Trophoblast cell (in vitro differentiated cells and primary cell): ENCODE data around the gene NUDT2. TPM values are rescaled to one million over a fixed set of nuclear protein-coding genes. Genes with fewer than 3 reads are reported as not detected.

Experiments
- DNase-seq, 2 donors: peaks; one replicate each; pipeline ENCODE4 v3.0.0-alpha.2; 2016
- H2AFZ ChIP-seq: 2 replicates; pipeline ENCODE4 v1.6.1; 2013; ENCODE audit warnings: low read length, moderate library complexity, mild to moderate bottlenecking; ENCODE audit not compliant: insufficient read depth, poor library complexity
- H2AK5ac ChIP-seq: 2 replicates; pipeline ENCODE4 v1.6.1; 2013; ENCODE audit warnings: mild to moderate bottlenecking, low read length
- H2BK120ac ChIP-seq: 2 replicates; pipeline ENCODE4 v1.6.1; 2013; ENCODE audit warnings: low read length, mild to moderate bottlenecking, moderate library complexity; ENCODE audit not compliant: insufficient read depth, poor library complexity
- H2BK12ac ChIP-seq: 2 replicates; pipeline ENCODE4 v1.6.1; 2013; ENCODE audit warnings: mild to moderate bottlenecking, low read length, moderate library complexity
- H2BK5ac ChIP-seq: 2 replicates; pipeline ENCODE4 v1.6.1; 2013; ENCODE audit warnings: low read length, low read depth, moderate library complexity, mild to moderate bottlenecking; ENCODE audit not compliant: poor library complexity
- H3K14ac ChIP-seq: 2 replicates; pipeline ENCODE4 v1.6.1; 2013; ENCODE audit warnings: mild to moderate bottlenecking, low read length
- H3K18ac ChIP-seq: 2 replicates; pipeline ENCODE4 v1.6.1; 2013; ENCODE audit warnings: mild to moderate bottlenecking, low read length
- H3K23ac ChIP-seq: 2 replicates; pipeline ENCODE4 v1.6.1; 2013; ENCODE audit warnings: low read length
- H3K27ac ChIP-seq: 2 replicates; pipeline ENCODE4 v1.5.1; 2013; ENCODE audit warnings: low read depth, mild to moderate bottlenecking, inconsistent platforms, low read length, moderate library complexity
- H3K27me3 ChIP-seq: 2 replicates; pipeline ENCODE4 v1.6.1; 2013; ENCODE audit warnings: inconsistent platforms, mild to moderate bottlenecking, low read length, moderate library complexity; ENCODE audit not compliant: insufficient read depth
- H3K36me3 ChIP-seq, 2 experiments: 1 replicate in 1 of 2; 2 replicates in 1 of 2; pipeline ENCODE4 v1.6.1; 2013; ENCODE audit warnings: low read length in 2 of 2, mild to moderate bottlenecking in 2 of 2, moderate library complexity in 1 of 2; ENCODE audit not compliant: insufficient read depth in 2 of 2, control insufficient read depth in 1 of 2
- H3K4ac ChIP-seq: 2 replicates; pipeline ENCODE4 v1.6.1; 2013; ENCODE audit warnings: low read depth, mild to moderate bottlenecking, low read length, moderate library complexity
- H3K4me1 ChIP-seq, 2 experiments: 1 replicate in 1 of 2; 2 replicates in 1 of 2; pipeline ENCODE4 v1.6.1; 2013; ENCODE audit warnings: low read length in 2 of 2, mild to moderate bottlenecking in 2 of 2, moderate library complexity in 1 of 2; ENCODE audit not compliant: insufficient read depth in 2 of 2, control insufficient read depth in 1 of 2
- H3K4me2 ChIP-seq: 2 replicates; pipeline ENCODE4 v1.6.1; 2013; ENCODE audit warnings: inconsistent platforms, mild to moderate bottlenecking, low read length, moderate library complexity
- H3K4me3 ChIP-seq: 2 replicates; pipeline ENCODE4 v1.5.1; 2013; ENCODE audit warnings: mild to moderate bottlenecking, low read depth, low read length, inconsistent platforms
- H3K79me1 ChIP-seq: one replicate; pipeline ENCODE4 v1.6.1; 2013; ENCODE audit warnings: low read length
- H3K79me2 ChIP-seq: 2 replicates; pipeline ENCODE4 v1.6.1; 2013; ENCODE audit warnings: low read length, mild to moderate bottlenecking; ENCODE audit not compliant: control insufficient read depth, insufficient read depth, poor library complexity
- H3K9ac ChIP-seq: 2 replicates; pipeline ENCODE4 v1.6.1; 2013; ENCODE audit warnings: mild to moderate bottlenecking, low read length
- H3K9me3 ChIP-seq: 2 replicates; pipeline ENCODE4 v1.6.1; 2013; ENCODE audit warnings: low read depth, mild to moderate bottlenecking, control low read depth, inconsistent platforms, low read length; ENCODE audit not compliant: insufficient read depth
- H4K12ac ChIP-seq: 2 replicates; pipeline ENCODE4 v1.6.1; 2013; ENCODE audit warnings: low read depth, mild to moderate bottlenecking, low read length, moderate library complexity
- H4K8ac ChIP-seq: 2 replicates; pipeline ENCODE4 v1.6.1; 2013; ENCODE audit warnings: low read depth, mild to moderate bottlenecking, low read length, moderate library complexity
- H4K91ac ChIP-seq: one replicate; pipeline ENCODE4 v1.6.1; 2013; ENCODE audit warnings: low read depth, mild to moderate bottlenecking, low read length, moderate library complexity
- WGBS: extraction: QIAGEN DNeasy Blood & Tissue Kit; methylation state at CpG from one replicate; pipeline ENCODE4 v1.1.7; 2013; ENCODE audit warnings: missing lambda C conversion rate; ENCODE audit not compliant: insufficient read length, insufficient coverage; ENCODE audit errors: extremely low coverage; 5-methylcytosine and 5-hydroxymethylcytosine counted together
- polyA plus RNA-seq: library from polyadenylated mRNA; stranded (reverse); fragments of 200-250 nt; gene quantifications from 2 replicates; pipeline ENCODE4 v1.2.3, GENCODE V29; 2013

The NUDT2 gene
- 10.6 and 10.8 TPM in 2 replicates for polyA plus RNA-seq

DNA sequence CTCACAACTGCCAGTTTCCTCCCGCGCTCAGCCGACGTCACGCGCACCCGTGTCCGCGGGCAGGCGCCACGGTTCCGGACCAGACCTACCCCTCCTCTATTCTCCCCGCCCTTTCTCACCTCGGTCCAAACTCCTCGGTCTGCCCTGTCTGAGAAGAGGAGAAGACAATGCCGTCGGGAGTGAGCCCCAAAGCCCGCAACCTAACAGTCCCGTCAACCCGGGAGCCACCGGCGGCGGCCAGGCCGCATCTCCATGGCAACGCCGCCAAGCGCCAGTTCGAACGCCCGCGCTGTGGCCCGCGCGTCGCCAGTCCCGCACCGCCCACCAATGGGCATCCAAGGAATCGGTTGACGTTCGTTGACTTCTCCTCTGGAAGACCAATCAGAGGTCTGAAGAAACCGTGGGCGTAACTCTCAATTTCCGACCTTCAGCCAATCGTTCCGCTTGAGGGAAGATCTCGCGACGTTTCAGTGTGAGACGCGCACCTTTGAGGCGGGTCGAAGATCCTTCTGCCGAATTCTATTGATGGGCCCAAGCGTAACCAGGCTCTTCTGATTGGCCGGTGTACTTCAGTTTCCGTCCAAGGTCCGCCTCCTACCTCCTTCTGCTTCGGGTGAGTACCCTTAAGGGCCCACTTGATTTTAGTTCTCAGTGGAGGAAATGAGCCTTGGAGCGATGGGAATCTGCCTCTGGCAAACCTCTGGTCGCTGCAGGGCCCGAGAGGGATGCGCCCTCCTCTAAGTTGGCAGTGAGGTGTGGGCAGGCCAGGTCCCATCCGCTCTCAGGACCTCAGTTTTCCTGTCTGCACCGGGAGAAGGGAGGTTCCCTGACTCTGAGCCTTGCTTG, at the start of gene NUDT2, which contains the start of gene KIF24:
Gene NUDT2, plus strand, starts transcription at position 583 of the 846 bp plus-strand sequence. CDS start 9,471 bp downstream, outside the sequence.
Gene KIF24, minus strand, starts transcription at position 282 of the 846 bp plus-strand sequence. CDS start 17,922 bp downstream, outside the sequence.
- Histone ChIP-seq H3K36me3 (no peaks in the 10 kb centered on the region), H3K79me2 (peaks cover 3% of the 10 kb centered on the region), H2BK12ac (peak within 1 kb of the TSS; percentile 6), H2BK5ac (peak within 1 kb of the TSS; percentile 7), H3K4me3 (peak within 1 kb of the TSS; percentile 95), H4K91ac (peak within 1 kb of the TSS; percentile 59), H3K4ac (peak within 1 kb of the TSS; percentile 47), H3K4me2 (peak within 1 kb of the TSS; percentile 87), H4K12ac (peak within 1 kb of the TSS; percentile 45), H3K9me3 (no peaks in the 10 kb centered on the region), H2BK120ac (peak within 1 kb of the TSS; percentile 36), H2AFZ (peak within 1 kb of the TSS; percentile 61), H3K14ac (peak within 1 kb of the TSS; percentile 54), H3K79me1 (peaks cover 8% of the 10 kb centered on the region), H4K8ac (peak within 1 kb of the TSS; percentile 79), H2AK5ac (no peak within 1 kb of the TSS), H3K23ac (no peak within 1 kb of the TSS), H3K4me1 (no peaks in the 10 kb centered on the region), H3K27me3 (no peaks in the 10 kb centered on the region), H3K9ac (peak within 1 kb of the TSS; percentile 92), H3K18ac (peak within 1 kb of the TSS; percentile 70), H3K27ac (peak within 1 kb of the TSS; percentile 43)
- peak; percentile 100 for DNase-seq
- WGBS = no CpG with 5 or more reads among the region's 64 CpGs

DNA sequence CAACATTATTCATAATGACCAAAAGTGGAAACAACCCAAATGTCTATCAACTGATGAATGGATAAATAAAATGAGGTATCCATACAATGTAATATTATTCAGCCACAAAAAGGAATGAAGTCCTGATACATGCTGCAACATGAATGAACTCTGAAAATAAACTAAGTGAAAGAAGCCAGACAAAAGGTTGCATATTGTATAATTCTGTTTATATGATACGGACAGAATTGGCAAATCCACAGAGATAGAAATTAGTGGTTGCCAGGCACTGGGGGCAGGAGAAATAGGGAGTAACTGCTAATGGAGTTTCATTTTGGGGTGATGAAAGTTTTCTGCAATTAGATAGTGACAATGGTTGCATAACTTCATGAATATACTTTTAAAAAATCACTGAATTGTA, 47.3 kb upstream of the NUDT2 start:
- H2BK5ac ChIP-seq = no peak overlapping the region
- H3K14ac ChIP-seq = no peak overlapping the region
- no peaks in the 10 kb centered on the region for H3K4me1 ChIP-seq

DNA sequence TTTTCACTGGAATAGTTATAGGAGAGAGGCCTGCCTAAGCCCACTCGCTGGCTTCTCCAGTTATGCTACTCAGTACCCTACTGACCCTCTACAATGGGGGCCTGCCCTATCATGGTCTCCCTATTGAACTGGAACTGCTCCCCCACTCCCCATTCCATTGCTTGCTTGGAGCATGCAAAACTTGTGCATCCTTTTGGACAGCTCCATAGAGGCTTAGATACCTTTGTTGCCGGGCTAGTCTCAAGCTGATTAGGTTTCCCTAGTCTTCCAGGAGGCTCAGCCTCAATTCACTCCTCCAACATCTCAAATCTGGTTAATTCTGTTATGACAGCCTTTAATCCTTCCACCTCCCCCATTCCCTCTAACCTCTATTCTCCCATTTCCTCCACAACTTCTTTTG, 40.2 kb upstream of the NUDT2 start:
- Histone ChIP-seq H3K4me3 (no peak overlapping the region), H4K8ac (no peak overlapping the region), H2AFZ (no peak overlapping the region), H3K14ac (no peak overlapping the region), H3K27ac (no peak overlapping the region), H4K12ac (no peak overlapping the region), H2AK5ac (no peak overlapping the region), H3K9me3 (no peaks in the 10 kb centered on the region), H3K27me3 (no peaks in the 10 kb centered on the region), H3K9ac (no peak overlapping the region), H3K79me2 (no peaks in the 10 kb centered on the region), H3K18ac (no peak overlapping the region), H2BK5ac (no peak overlapping the region), H2BK12ac (no peak overlapping the region), H3K36me3 (peaks cover 0 to 2% of the 10 kb centered on the region in 2 experiments), H4K91ac (no peak overlapping the region), H3K4me2 (no peak overlapping the region), H3K4ac (no peak overlapping the region), H3K4me1 (no peaks in the 10 kb centered on the region), H3K23ac (no peak overlapping the region), H3K79me1 (no peaks in the 10 kb centered on the region), H2BK120ac (no peak overlapping the region)
- DNase-seq = no peak
- no CpG with 5 or more reads among the region's 2 CpGs for WGBS

More for the DNA sequence above, 47.3 kb upstream of the NUDT2 start:
- no peaks in the 10 kb centered on the region for H3K9me3 ChIP-seq
- no peak overlapping the region for H3K18ac ChIP-seq
- H3K79me2 ChIP-seq = no peaks in the 10 kb centered on the region
- no peak overlapping the region for H3K4me2 ChIP-seq
- WGBS = no CpG with 5 or more reads among the region's 1 CpG
- H2AK5ac ChIP-seq = no peak overlapping the region
- H3K9ac ChIP-seq = no peak overlapping the region
- H4K8ac ChIP-seq = no peak overlapping the region
- no peak overlapping the region for H3K4me3 ChIP-seq
- no peak overlapping the region for H3K27ac ChIP-seq
- no peak overlapping the region for H2AFZ ChIP-seq
- H2BK12ac ChIP-seq = no peak overlapping the region
- no peak for DNase-seq
- no peak overlapping the region for H4K12ac ChIP-seq
- no peak overlapping the region for H4K91ac ChIP-seq
- H3K4ac ChIP-seq = no peak overlapping the region
- no peak overlapping the region for H2BK120ac ChIP-seq
- H3K36me3 ChIP-seq = peaks cover 0 to 4% of the 10 kb centered on the region in 2 experiments
- H3K23ac ChIP-seq = no peak overlapping the region
- H3K27me3 ChIP-seq = no peaks in the 10 kb centered on the region
- H3K79me1 ChIP-seq = no peaks in the 10 kb centered on the region

DNA sequence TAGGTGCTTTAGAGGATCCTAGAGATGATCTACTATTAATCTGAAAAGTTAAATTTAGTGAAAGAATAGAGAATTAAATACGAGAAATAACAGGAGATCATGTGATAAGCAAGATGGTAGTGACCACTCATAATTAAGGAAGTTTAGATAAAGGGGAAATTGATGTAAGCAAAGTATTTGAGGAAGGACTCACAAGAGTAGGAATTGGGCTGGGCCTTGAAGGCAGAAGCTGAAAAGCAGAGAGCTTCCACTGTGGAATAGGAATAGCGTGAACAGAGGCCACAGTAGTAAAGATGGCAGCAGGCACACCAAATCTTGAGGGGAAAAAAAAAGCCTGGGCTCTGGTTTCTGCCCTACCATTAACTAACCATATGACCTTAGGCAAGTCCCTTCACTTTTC, 38.3 kb upstream of the NUDT2 start:
- Histone ChIP-seq H3K18ac (no peak overlapping the region), H2AK5ac (no peak overlapping the region), H4K8ac (no peak overlapping the region), H3K4ac (no peak overlapping the region), H3K4me1 (no peaks in the 10 kb centered on the region), H3K4me3 (no peak overlapping the region), H3K79me2 (no peaks in the 10 kb centered on the region), H4K12ac (no peak overlapping the region), H3K27me3 (no peaks in the 10 kb centered on the region), H2AFZ (no peak overlapping the region), H3K79me1 (no peaks in the 10 kb centered on the region), H4K91ac (no peak overlapping the region), H2BK5ac (no peak overlapping the region), H3K9me3 (no peaks in the 10 kb centered on the region), H2BK12ac (no peak overlapping the region), H3K14ac (no peak overlapping the region), H2BK120ac (no peak overlapping the region), H3K4me2 (no peak overlapping the region), H3K23ac (no peak overlapping the region), H3K9ac (no peak overlapping the region), H3K36me3 (no peaks in the 10 kb centered on the region), H3K27ac (no peak overlapping the region)
- DNase-seq = no peak
- WGBS = 100% methylated on average over 1 of the region's 2 CpGs
